HG02870 (cell line): ENCODE results near the gene LRRC42.

Source experiments
- ATAC-seq: cut with Tn5 transposase; IDR thresholded peaks from one replicate; pipeline ENCODE4 v1.9.1; 2021; ENCODE audit warnings: mild to moderate bottlenecking, moderate library complexity; ENCODE audit not compliant: unreplicated experiment

Gene LRRC42

DNA sequence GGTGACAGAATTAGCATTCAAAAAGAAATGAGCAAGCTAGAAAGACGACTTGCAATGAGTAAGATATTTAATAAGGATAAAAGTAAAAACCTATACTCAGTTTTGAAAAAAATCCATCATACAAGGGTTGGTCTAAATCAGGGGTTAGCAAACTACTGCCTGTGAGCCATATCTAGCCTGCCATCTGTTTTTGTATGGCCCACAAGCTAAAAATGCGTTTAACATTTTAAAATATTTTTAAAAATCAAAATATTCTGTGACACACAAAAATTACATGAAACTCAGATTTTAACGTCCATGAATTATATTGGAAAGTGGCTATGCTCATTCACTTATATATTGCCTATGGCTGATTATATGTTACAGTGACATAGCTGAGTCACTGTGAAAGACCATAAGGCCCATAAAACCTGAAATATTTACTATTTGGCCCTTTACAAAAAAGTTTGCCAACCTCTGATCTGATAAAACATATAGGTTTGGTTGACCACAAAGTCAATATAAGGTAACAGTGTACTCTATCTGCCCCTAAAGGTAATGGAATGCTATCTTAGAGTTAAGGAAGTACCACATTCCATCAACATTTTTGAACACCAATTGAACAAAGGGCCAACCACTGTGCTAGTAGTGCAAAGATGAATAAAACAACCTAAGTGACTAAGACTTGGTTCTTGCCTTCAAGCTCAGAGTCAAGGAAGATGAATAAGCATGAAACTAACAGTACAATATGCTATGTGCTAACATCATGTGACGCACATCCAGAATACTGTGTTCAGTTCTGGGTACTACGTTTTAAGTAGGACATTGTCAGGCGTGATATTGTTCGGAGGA is 3.8 kb upstream of the LRRC42 start:
- no peak for ATAC-seq

DNA sequence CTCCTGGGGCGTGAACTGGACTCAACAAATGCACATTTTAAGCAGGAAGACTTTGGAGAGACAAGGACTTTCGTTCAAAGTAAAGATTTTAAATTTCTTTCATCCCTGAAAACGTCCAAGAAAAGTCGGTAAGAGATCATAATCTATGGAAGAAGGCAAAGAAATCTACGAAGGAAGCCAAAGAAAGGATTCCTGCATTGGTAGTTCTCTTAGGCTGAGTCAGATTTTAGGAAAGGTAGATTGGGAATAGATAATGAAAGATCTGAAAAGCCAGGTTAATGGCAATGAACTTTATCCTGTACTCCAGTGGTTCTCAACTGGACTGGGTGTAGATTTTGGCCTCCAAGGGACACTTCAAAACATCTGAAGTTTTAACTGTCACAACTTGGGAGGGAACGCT is 3.1 kb upstream of the LRRC42 start:
- ATAC-seq: no peak

- no peak for ATAC-seq
These were observed 2.6 kb upstream of the LRRC42 start for GRCh38 chr1:53943490-53944043.

- no peak for ATAC-seq
These were observed 1.5 kb upstream of the LRRC42 start for GRCh38 chr1:53944469-53945182.

GRCh38 chr1:53945183-53945432 is 1.0 kb upstream of the LRRC42 start:
- ATAC-seq: no peak

DNA sequence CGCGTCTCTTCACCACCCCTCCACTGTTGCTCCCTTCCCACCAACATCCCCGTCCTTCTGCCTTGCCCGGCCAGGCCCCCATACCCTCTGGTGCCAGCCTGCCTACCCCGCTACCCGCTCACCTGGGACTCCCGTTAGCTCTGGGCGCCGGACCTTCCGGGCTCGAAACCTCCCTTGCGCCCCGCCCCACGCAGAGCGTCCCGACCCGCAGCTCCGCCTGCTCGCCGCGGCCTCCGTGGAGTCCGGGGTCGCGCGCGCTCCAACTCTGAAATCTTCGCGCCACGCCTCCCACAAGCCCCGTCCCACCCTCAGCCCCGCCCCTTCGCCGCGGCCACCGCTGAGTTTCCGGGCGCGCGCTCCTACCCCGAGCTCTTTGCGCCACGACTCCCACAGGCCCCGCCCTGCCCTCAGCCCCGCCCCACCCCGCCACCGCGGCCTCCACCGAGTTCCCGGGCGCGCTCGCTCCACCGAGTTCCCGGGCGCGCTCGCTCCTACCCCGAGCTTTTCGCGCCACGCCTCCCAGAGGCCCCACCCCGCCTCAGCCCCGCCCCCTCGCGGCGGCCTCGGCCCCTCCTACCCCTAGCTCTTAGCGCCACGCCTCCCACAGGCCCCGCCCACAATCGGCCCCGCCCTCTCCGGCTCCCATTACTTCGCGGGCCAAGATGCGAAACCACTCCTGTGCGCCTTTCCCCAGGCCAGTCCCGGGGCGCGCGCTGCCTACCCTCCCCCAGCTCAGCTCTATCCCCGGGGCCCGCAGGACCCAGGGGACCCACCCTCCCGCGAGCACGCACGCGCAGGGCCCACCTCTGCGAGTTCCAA is 508 bp upstream of the LRRC42 start, which contains the start of gene IFT25:
TSS of gene IFT25 (minus strand) at position 267 of the 819 bp plus-strand sequence. CDS start 5,617 bp downstream, outside the sequence.
- peak; percentile 52 for ATAC-seq

DNA sequence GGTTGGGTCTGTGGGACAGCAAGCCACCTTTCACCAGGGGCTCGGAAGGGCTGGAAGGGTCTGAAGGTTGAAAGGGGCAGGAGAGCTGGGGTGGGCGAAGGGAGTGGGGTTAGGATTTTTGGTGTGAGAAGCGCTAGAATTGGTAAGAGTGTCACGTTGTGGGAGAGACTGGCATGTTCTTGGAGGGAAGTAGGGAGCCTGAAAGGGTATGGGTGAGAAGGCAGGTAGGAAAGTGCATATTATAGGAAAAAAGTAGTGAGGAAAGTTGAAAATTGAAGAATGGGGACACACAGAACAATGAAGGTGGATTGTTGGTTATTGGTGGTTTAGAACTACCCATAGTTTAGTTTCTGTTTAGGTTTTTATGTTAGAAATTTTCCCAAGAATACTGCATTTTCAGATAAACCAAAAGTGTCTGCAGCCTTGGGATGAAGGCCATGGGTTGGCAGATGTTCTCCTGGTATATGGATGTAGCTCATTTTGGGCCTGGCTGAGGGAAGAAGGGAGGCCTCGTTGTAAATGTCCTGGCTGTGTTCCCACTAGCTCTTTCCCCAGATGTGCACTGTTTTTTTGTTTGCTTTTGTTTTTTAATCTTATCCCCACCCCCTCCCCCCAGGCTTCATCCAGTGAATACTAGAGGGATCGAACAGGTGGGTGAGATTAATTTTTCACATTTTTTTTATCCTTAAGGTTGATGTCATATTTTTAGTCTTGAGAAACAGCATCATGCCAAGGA is 1.2 kb downstream of the LRRC42 start:
- no peak for ATAC-seq

DNA sequence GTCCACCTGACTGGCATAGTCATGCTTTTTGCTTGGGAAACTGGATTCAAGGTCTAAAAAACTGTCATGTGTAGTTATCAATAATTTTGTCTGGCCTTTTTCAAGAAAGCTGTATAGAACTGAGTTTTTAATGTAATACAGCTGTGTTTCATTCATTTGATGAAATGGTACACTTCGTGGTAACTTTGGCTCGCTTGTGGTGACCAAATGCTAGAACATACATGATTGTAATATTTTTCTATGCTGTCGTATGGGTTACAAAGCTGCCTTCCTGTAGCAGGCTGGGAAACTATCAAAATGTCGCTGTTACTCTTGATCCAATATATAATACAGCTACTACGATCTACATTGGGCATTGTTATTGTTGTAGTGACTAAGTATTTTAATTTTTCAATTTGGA is 2.1 kb downstream of the LRRC42 start:
- no peak for ATAC-seq

GRCh38 chr1:53949023-53949990 is 3.2 kb downstream of the LRRC42 start:
- no peak for ATAC-seq

GRCh38 chr1:53951697-53952096 is 5.5 kb downstream of the LRRC42 start:
- ATAC-seq: no peak

- ATAC-seq: no peak
These were observed 8.0 kb downstream of the LRRC42 start for GRCh38 chr1:53954128-53954527.

DNA sequence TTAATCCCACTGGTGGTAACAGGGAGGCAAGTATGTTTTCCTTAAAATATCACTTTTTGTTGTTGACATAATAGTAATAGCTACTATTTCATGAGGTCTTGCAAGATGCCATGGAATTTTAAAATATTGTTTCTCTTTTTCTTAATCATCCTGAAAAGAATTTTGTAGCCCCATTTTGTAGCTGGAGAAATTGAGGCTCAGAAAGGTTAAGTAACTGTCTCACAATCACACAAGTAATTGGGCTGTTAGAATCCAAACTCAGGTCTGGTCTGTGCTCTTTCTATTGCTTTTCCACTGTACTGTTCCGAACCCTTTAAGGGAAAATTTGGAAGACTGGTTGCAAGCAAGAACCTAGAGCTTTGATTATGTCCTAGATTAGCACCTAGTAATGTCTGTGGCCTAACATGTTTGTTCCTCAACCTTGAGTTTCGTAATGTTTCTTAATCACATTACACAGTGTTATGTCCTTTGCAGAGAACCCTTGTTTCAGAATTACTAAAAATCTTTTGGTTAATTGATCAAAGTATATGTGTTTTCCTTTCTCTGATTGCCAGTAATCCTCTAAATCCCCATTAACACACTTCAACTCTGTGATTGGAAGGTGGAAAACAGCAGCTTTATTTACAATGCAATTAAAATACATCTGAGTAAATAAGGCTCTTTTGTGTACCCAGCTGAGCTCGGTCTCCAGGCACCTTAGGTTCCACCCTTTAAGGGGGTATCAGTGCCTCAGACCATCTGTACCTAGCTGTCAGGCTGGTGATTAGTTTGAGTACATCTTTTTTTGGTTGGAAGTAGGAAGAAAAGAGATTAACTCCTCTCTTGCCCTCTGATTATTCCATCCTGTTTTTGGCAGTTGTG is 10.4 kb downstream of the LRRC42 start:
- ATAC-seq: no peak

DNA sequence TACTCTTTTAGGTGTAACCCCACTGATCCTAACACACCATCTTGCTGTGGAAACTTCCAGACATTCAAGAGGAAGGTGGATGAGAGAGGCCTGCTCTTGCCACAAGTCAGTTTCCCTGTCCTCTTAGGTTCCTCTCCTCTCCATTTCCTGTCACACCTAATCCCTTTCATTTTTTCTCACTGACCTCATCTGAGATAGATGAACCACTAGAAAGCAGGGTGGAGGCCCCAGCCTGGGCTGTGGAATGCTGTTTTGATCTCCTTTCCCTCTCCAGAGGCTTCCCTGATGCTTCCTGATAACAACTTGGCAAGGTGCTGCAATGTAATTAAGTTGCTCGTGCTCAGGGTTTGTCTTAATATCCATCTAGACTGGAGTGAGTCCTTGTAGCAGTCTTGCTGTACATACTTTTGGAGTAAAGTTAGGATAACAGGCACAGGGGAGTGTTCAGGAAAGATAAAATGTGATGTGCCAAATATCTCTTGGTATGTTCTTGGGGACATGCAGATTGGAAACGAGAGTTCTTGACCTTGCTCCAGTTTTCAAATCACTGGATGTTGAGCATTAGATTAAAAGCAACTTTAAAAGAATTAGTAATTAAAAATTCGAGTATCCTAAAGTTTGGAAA is 11.2 kb downstream of the LRRC42 start:
- ATAC-seq: no peak

GRCh38 chr1:53959664-53960250 is 13.6 kb downstream of the LRRC42 start:
- ATAC-seq: no peak

DNA sequence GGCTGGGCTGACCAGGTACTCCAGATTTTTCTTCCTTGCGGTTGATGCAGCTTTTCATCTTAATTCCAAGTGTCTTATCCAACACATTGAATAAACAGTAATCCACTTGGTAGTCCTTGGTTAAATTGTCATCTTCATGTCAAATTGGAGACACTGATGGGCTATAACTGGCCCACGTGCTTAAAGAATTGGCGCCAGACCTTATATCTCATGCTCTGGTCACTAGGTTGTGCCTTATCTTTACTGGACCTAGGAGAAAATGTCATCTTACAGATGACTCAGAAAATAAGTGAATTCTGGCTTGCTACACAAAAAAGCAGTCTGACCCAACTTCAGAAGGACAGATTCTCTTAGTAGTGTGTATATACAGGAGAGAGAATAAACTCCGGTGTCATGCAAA is 16.2 kb downstream of the LRRC42 start:
- ATAC-seq: no peak

DNA sequence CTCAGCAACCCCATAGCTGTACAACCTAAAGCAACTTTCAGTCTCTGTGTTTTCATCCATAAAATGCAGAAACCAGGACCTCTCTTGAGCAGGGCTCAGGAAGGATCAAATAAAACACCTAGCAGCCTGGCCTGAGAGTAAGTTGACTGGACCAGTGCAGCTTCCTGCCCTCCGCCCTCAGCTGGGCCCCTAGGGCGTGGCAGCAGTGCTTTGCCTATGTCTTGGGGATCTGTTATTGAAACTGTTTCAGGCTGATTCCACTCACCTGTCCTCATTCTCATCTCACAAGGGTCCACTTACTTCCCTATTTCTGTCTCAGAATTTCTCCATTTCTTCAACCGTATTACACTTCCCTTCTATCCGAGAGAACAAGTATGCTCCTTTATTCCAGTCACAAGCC is 17.3 kb downstream of the LRRC42 start:
- ATAC-seq: no peak

DNA sequence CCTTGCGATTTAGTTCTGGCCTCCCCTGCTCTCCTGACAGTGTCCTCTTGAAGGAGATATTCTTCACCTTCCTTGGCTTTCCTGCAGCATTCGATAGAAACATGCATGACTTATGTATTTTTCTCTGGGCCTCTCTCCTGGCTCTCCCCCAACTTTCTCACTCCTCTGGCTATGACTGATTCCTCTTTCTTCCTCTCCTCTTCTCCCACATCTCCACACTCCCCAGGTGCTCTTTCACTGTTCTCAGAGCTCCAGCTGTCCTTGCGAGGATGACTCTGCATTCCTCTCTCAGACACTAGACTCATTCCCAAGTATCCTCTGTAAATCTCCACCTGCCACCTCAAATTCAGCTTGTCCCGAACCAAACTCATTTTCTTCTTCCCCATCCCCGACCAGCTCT is 18.0 kb downstream of the LRRC42 start:
- ATAC-seq: no peak

DNA sequence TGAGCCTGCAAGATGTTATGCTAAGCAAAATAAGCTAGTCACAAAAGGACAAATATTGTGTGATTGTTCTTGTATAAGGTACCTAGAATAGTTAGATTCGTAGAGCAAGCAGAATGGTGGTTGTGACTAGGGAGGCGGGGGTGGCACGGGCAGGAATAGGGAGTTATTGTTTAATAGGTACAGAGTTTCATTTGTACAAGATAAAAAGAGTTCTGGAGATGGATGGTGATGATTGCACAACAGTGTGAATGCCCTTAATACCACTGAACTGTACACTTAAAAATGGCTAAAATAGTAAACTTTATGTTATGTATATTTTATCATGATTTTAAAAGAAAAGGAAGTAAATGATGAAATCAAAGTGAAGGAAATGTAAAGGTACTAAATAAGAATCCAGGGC is 20.6 kb downstream of the LRRC42 start:
- no peak for ATAC-seq
